DMS53 treated with DMSO at 0.1 percent for 48 hours (cell line): ENCODE measurements around the gene PRKG1.

Source experiments
- DNase-seq: peaks from one replicate; lab custom pipeline; 2025; ENCODE audit not compliant: unreplicated experiment; lab: John Stamatoyannopoulos, UW

The PRKG1 gene

GRCh38 chr10:52268790-52269189 is 1194.5 kb downstream of the PRKG1 start:
- DNase-seq, result no peak

GRCh38 chr10:52269233-52269632 is 1194.9 kb downstream of the PRKG1 start:
- no peak for DNase-seq

DNA sequence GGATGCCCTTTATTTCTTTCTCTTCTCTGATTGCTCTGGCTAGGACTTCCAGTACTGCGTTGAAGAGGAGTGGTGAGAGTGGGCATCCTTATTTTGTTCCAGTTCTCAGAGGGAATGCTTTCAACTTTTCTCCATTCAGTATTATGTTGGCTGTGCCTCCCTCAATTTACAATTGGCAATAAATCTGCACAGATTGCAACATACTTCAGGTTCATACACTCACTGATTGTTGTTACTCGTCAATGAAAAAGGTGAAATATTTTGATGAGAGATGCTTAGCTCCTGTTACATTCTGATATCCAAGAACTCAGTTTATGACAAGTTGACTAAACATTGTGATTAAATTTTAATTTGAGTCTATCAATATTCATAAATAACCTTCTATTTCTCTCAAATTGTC is 1201.9 kb downstream of the PRKG1 start:
- DNase-seq, result no peak

DNA sequence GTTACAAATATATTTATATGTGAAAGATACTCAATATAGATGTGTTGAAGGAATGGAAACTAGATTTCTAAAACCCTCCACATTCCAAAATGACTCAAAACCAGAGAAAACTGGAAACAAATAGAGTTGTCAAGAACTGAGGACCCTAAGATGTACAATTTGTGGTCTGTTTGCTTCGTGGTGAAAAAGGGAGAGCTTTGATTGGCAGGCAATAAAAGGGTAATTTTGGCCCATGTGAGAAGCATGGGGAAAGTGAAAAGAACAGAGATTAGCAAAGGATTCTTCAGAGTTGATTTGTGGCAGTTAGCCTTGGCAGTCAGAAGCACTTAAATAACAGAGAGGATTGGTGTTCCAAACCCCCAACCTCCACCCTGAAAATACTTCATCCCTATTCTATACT is 1202.7 kb downstream of the PRKG1 start:
- DNase-seq, result no peak

DNA sequence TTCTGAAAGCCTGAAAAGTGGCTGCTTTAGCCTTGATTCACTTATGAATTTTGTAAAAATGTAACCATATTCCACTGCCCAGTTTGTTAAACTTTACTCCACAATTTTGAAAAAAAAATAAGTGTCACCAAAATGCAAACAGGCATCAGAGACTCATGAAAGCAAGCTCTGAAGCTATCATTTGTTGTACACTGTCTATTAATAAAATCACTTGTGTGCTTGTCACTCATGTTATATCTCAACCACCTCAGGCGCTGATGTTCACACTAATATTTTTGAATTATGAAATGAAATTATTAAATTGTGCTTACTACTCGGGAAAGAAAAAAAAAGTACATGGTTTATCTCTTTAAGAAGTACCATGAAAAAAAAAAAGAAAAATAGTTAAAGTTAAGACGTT is 1205.3 kb downstream of the PRKG1 start:
- DNase-seq, result no peak

DNA sequence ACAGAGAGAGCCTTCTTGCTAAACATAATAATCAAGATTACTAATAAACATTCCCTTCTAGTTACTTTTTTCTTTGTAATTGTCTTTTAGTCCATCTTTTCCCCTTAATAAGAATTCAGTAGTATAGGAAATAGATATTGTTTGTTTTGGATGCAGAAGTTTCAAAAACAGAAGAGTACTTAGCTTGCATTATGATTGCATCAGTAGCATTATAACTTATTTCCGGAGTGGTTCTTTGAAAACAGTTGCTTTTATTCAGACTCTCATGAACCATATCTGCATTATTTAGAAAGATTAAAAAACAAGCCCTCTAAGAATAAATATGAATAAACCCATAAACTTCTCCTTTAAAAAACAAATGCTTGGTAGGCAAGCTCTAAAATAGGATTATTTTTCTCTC is 1205.8 kb downstream of the PRKG1 start:
- no peak for DNase-seq

GRCh38 chr10:52283174-52283573 is 1208.9 kb downstream of the PRKG1 start:
- no peak for DNase-seq

DNA sequence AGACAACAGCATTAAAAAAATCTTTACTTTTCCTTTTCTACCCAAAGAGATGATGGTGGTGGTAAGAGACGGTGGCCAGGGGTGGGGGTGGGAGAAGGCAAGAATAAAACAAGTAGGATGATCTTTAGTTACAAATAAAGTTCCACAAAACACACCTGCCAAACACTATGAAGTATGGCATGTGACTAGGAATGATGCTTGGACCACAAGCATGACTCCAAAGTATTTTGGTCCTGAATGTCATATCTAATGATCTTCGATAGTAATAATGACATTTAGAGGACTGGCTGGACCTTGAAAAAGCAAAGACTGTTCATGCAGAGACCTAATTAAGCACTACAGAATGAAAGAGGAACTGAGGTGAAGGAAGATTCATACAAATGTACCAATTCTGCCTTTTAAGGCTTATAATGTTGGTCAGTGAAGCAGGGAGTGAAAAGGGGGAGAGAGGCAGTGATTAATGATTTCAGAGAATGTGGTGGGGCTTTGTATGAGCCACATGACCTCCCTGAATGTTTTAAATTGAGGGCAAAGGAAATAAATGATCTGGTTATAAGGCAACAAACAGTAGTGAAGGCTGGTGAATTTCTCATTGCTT is 1210.2 kb downstream of the PRKG1 start:
- DNase-seq, result no peak

- no peak for DNase-seq
Measured at GRCh38 chr10:52287866-52288265, 1213.6 kb downstream of the PRKG1 start.

- no peak for DNase-seq
Measured at GRCh38 chr10:52297747-52298146, 1223.5 kb downstream of the PRKG1 start.

DNA sequence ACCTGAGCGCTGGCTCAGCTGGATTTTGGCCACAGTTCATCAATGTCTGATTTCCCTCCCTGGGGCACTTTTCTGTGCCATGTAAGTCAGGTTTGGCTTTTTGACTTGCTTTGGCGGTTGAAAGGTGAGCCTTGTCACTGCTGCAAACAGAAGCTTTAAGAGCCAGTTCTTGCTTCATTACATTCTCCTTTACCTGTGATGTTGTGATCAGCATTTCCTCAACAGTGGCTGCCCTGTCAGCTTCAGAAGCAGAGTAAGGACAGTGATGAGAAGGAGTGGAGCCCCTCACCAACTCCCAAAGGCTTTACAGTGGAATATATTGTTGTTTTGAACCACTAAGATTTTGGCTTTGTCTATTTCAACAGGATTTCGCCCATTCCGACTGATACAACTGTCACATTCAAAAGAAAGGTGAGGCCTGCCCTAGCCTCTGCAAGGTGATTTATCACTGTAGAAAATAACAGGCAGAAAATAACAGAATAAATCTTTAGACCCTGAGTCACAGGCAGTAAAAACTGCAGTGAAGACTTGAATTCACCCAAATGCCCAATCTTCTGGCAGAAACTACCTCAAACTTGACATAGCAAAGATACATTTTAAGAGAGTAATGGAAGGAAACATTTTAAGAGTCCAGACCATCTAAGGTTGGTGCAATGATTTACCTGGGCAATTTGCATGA is 1226.5 kb downstream of the PRKG1 start:
- no peak for DNase-seq

DNA sequence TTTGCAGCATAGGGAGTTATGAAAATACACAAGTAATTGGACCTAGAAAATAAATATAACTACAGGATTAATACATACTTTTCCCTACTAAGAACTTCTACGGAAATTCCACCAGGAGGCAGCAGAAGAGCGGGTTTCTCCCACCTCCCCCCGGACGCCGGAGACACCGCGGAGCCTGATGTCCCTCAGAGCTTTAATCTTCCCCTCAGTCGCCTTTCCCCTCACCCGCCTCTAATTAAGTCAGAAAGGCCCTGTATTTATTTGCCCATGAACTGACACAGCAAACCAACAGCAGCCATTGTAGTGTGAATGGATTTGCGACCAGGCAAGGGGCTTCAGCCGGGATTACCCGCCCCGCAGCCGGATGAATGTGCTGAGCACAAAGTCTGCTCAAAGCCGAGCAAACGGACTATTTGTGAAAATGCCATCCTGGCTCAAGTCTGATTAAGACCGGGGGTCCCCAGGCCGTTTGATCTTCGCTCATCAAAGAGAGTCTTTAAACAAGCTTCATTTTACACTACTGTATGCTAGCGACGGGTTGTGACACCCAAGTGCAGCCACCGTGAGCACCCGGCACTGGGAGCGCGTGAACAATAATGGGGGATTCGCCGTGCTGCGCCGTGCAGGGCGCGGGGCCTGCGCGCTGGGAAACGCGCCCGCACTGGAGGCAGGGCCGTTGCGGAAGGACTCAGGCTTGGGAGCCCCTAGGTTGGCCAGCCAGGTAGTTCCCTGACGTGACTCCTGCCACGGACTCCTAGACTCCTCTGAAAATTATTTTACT is 1234.2 kb downstream of the PRKG1 start:
- peak; percentile 71 for DNase-seq

DNA sequence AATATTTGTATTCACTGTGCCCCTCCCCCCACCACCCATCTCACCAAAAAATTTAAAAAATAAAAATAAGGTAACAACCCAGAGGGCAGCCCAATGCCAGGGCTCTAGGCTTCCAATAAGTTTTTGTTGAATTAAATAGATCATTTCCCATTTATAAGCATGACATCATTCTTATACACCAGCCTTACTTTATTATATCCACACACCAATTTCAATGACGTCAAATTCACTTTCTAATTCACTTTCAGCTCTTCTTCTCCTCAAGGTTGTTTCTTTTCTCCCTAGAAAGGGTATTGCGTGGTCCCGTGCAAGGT is 1238.6 kb downstream of the PRKG1 start:
- DNase-seq, result no peak

- peak; percentile 45 for DNase-seq
Measured at GRCh38 chr10:52313256-52313932, 1239.1 kb downstream of the PRKG1 start.

GRCh38 chr10:52313933-52314821 is 1239.9 kb downstream of the PRKG1 start, which contains the start of gene DKK1:
Gene DKK1 (plus strand): TSS chr10:52314281. CDS start chr10:52314435, 154 bp downstream.
- peak; percentile 79 for DNase-seq

GRCh38 chr10:52314822-52315552 is 1240.7 kb downstream of the PRKG1 start:
- DNase-seq, result no peak

DNA sequence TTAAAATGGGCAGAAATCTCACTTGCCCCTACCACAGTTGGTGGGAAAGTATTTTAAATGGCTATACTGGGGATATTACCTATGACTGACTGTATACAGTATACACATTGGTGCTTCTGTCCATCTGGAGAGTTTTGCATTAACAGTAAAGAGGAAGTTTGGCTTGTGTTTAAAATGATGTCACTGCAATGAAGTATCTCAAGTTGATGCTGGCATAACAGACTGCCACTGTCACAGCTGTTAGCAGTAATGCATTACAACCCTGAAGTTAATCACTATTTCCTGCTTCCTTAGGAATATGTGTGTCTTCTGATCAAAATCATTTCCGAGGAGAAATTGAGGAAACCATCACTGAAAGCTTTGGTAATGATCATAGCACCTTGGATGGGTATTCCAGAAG is 1241.7 kb downstream of the PRKG1 start:
- DNase-seq, result peak; percentile 8

DNA sequence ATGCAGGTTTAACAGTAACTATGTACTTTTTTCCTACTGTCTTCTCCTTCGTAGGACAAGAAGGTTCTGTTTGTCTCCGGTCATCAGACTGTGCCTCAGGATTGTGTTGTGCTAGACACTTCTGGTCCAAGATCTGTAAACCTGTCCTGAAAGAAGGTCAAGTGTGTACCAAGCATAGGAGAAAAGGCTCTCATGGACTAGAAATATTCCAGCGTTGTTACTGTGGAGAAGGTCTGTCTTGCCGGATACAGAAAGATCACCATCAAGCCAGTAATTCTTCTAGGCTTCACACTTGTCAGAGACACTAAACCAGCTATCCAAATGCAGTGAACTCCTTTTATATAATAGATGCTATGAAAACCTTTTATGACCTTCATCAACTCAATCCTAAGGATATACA is 1242.2 kb downstream of the PRKG1 start:
- DNase-seq, result no peak

- DNase-seq, result no peak
Measured at GRCh38 chr10:52318136-52318701, 1243.9 kb downstream of the PRKG1 start.
